Peyer's patch (tissue), 4 donors: ENCODE results near the gene MAPK1IP1L.

Source experiments
- POLR2A ChIP-seq, 2 donors: fragments of 450-650 bp; IDR thresholded peaks; one replicate each; pipeline ENCODE4 v1.5.1; 2017; ENCODE audit warnings: antibody characterized with exemption in 2 of 2, mild to moderate bottlenecking in 2 of 2, moderate library complexity in 2 of 2
- TF ChIP-seq, protein P1 (sequence below), 6 experiments: fragments of 450-650 bp in 4 of 6; fragments of 200-600 bp in 2 of 6; sonication (generic) in 1 of 6; IDR thresholded peaks; one replicate each; pipeline ENCODE4 v1.5.1; 2017 to 2019; ENCODE audit warnings: antibody characterized with exemption in 6 of 6, mild to moderate bottlenecking in 3 of 6, moderate library complexity in 1 of 6

- TF ChIP-seq, protein P1, sequence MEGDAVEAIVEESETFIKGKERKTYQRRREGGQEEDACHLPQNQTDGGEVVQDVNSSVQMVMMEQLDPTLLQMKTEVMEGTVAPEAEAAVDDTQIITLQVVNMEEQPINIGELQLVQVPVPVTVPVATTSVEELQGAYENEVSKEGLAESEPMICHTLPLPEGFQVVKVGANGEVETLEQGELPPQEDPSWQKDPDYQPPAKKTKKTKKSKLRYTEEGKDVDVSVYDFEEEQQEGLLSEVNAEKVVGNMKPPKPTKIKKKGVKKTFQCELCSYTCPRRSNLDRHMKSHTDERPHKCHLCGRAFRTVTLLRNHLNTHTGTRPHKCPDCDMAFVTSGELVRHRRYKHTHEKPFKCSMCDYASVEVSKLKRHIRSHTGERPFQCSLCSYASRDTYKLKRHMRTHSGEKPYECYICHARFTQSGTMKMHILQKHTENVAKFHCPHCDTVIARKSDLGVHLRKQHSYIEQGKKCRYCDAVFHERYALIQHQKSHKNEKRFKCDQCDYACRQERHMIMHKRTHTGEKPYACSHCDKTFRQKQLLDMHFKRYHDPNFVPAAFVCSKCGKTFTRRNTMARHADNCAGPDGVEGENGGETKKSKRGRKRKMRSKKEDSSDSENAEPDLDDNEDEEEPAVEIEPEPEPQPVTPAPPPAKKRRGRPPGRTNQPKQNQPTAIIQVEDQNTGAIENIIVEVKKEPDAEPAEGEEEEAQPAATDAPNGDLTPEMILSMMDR (IDR thresholded peaks at IDR 0.05) = no peak
- peak in 1 of 2 donors; percentile 40 for TF ChIP-seq POLR2A (IDR thresholded peaks at IDR 0.05)
Measured at GRCh38 chr14:55116246-55117030, 65.0 kb downstream of the MAPK1IP1L start.
